ENCODE results near the gene ARID5B.

DNA sequence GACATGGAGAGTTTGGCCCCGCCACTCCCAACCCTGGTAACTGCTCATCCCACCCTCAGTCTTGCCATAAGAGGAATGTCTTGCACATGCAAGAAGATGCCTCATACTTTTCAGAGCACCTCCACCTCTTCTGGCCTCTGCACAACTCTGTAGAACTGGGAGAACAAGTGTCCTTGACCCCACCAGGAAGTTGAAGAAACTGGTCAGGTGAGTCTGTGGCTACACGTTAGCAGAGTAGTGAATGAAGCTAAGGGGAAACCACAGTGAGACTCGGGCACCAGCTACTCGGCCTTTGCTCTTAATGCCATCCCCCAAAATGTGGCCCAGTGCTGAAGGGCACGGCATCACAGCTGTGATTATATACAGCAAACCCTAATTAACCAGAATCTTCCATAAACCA, 110.1 kb downstream of the ARID5B start:
- no peak for TF ChIP-seq POLR2AphosphoS5 (IDR thresholded peaks at IDR 0.05; ENCODE audit: low read depth, low read length)
- TF ChIP-seq, protein P1, sequence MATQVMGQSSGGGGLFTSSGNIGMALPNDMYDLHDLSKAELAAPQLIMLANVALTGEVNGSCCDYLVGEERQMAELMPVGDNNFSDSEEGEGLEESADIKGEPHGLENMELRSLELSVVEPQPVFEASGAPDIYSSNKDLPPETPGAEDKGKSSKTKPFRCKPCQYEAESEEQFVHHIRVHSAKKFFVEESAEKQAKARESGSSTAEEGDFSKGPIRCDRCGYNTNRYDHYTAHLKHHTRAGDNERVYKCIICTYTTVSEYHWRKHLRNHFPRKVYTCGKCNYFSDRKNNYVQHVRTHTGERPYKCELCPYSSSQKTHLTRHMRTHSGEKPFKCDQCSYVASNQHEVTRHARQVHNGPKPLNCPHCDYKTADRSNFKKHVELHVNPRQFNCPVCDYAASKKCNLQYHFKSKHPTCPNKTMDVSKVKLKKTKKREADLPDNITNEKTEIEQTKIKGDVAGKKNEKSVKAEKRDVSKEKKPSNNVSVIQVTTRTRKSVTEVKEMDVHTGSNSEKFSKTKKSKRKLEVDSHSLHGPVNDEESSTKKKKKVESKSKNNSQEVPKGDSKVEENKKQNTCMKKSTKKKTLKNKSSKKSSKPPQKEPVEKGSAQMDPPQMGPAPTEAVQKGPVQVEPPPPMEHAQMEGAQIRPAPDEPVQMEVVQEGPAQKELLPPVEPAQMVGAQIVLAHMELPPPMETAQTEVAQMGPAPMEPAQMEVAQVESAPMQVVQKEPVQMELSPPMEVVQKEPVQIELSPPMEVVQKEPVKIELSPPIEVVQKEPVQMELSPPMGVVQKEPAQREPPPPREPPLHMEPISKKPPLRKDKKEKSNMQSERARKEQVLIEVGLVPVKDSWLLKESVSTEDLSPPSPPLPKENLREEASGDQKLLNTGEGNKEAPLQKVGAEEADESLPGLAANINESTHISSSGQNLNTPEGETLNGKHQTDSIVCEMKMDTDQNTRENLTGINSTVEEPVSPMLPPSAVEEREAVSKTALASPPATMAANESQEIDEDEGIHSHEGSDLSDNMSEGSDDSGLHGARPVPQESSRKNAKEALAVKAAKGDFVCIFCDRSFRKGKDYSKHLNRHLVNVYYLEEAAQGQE (IDR thresholded peaks at IDR 0.05; ENCODE audit: insufficient read depth in 1 of 2, low read depth in 2 of 2, low read length in 2 of 2), result no peak

Data from PFSK-1 (cell line).